SH-SY5Y (cell line): Measurements from ENCODE around the gene MYBPC2.

Source experiments
- GATA2 ChIP-seq: IDR thresholded peaks from 2 replicates; pipeline ENCODE4 v1.6.1; 2011; ENCODE audit warnings: mild to moderate bottlenecking, low read depth, low read length
- GATA3 ChIP-seq: IDR thresholded peaks from 2 replicates; pipeline ENCODE4 v1.6.1; 2011; ENCODE audit warnings: low read depth, mild to moderate bottlenecking, low read length, moderate library complexity

The MYBPC2 gene

DNA sequence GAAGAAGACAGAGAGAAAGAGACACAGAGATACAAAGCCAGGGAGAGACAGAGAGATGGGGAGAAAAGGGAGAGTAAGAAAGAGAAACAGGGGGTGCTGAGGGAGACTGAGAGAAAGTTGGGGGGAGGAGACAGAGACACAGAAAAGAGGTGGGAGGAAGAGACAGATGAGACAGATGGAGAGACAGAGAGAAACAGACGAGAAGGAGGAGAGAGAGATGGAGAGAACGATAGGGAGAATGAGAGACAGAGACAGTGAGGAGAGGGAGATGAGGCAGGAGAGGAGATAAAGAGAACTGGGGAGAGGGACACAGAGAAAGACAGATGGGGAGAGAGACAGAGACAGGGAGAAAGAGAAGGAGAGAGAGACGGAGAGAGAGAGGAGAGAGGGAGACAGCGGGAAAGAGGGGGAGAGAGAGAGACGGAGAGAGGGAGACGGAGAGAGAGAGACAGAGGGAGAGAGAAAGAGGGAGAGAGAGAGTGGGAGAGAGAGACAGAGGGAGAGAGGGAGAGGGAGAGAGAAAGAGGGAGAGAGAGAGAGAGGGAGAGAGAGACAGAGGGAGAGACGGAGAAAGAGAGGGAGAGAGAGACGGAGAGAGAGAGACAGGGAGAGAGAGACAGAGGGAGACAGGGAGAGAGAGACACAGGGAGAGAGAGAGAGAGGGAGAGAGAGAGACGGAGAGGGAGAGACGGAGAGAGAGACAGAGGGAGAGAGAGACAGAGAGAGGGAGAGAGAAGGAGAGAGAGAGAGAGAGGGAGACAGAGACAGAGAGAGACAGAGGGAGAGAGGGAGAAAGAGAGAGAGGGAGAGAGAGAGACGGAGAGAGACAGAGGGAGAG lies 65.7 kb downstream of the MYBPC2 start:
- TF ChIP-seq GATA2 (no peak), GATA3 (no peak)

DNA sequence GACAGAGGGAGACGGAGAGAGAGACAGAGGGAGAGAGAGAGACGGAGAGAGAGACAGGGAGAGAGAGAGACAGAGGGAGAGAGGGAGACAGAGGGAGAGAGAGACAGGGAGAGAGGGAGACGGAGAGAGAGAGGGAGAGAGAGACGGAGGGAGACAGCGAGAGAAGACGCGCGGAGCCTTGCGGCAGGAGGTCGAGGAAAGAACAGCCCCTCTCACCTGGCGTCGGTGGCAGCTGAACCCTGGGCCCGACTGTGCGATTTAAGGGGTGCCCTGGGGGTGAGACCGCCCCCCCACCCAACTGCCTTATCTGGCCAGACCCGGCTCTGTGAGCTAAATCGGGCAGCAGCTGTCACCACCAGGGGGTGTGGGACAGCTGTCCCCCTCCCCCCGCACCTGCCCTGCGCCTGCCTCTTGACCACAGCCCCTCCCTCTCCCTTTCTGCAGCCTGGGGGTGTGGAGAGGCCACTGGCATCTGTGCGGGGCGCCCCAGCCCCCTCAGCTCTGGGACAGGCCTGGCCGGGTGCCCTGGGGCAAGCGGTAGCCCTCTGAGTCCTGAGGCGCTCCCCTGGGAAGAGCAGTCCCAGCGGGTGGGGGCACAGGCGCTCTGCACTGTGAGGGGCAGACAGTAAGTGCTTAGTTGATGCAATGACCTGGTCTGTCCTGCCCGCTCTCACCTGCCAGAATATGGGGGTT lies 67.5 kb downstream of the MYBPC2 start:
- TF ChIP-seq GATA2 (no peak; the same call in 1 of the 2 replicates), GATA3 (no peak)

DNA sequence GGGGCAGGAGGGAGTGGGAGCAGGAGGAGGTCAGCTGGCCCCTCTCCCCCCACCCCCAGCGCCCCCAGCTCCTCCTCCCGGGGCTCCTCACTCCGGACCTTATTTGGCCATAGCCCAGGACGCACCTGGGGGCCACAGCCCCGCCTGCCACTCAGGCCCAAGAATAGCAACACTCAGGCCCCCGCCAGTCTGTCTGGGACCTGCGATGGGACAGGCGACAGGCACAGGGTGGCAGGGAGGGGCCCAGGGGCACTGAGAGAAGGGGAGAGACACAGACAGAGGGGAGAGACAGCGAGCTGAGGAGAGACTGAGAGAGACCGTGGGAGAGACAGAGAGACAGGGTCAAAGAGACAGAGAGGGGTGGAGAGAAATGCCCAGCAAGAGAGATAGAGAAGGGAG lies 68.1 kb downstream of the MYBPC2 start:
- TF ChIP-seq GATA3 (no peak), GATA2 (no peak)

DNA sequence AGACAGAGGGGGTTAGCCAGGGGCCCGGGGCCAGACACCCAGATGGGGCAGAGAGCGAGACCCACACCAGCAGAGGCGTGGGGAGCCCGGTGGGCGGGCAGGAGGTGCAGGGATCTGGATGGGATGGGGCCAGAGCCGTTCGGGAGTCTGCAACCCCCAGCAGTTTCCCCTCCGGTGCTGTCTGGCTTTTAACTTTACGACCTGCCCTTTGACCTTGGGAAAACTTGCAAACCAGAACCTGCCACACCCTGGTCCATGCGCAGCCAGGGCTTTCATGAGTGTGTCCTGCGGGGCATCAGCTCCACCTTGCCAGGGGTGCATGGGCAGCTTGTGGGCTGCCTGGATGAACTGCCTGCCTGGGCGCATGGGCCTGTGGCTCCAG lies 68.5 kb downstream of the MYBPC2 start:
- TF ChIP-seq GATA2, result no peak
- TF ChIP-seq GATA3, result no peak

DNA sequence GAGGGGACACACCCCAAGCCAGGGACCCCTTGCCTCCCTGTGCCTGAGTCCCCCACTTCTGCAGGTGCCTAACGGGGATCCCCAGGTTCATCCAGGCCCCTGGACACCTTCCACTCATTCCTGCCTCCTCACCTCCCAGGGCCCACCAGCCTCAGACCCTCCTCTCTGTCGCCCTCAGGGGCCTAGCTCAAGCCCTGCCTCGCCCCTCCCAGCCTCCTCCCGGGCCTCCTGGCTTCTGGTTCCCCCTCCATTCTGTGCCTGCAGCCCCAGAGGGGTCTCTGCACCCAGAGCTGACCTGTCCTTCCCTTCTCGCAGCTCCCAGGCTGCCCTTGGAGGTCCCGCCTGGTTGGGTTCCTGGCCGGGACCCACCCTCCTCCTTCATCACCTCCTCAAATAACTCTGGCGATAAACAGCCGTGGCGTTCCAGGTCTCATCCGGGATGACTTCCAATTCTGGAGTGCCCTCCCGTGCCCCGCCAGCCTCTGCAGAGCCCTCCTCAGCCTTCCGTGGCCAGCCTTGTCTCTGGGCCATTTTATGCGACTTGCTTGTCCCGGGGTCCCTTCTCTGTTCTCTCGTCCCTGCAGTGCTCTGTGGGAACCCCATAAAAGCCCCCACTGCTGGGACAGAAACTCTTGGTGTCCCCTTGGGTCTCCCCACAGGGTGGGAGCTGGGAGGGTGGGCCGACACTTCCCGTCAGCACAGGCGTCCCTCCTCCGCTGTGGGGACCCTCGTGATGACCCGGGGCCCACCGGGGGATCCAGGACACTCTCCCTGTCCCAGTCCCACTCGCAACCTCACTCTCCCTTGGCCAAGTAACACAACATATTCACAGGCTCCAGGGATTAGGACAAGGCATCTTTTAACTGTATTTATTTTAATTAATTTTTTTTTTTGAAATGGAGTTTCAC lies 69.1 kb downstream of the MYBPC2 start:
- TF ChIP-seq GATA3 (no peak), GATA2 (no peak)

DNA sequence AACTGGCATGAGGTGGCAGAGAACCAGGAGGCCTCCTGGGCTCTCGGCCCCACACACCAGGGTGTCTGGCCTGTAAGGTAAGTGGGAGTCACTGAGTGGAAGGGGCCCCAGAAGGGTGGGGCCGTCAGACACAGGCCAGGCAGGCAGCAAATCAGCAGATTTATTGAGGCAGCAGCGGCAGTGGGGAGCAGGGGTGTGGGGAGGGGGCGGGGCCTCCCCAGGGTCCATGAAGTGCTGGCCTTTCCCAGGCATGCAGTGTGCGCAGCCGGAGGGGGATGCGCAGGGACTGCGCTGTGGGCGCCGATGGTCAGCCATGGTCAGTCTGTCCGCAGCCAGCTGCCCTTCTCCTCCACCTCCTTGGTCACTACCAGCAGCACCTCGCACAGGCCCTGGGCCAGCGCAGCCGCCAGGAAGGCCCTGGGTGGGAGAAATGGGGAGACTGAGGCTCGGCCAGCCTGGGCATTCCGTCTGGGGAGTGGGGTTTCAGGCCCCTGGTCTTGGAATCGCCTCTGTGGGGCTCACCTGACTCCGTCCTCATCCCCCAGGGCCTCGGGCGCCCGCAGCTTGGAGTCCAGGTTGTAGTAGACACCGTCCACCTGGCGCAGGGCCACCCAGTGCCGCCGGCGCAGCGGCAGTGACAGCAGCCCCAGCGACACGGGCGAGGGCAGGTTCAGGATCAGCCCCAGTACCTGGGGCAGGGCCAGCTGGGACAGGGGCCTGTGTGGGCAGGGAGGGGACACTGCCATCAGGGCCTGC lies 73.3 kb downstream of the MYBPC2 start:
- TF ChIP-seq GATA2 (no peak), GATA3 (no peak)

DNA sequence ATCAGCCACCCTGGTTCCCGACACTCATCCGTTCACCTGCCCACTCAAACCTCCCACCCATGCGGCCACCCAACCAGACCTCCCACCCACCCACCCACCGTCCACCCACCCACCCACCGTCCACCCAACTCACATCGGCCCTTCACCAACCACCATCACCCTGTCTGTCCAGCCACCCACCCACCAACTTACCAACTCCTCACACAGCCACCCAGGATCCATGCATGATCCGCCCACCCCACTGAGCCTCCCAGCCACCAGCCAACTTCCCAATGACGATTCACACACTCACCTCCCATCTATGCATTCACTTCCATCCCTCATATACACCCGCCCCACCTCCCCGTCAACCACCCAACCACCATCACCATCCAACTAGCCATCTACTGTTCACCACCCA lies 74.0 kb downstream of the MYBPC2 start:
- TF ChIP-seq GATA2, result no peak
- no peak for TF ChIP-seq GATA3

DNA sequence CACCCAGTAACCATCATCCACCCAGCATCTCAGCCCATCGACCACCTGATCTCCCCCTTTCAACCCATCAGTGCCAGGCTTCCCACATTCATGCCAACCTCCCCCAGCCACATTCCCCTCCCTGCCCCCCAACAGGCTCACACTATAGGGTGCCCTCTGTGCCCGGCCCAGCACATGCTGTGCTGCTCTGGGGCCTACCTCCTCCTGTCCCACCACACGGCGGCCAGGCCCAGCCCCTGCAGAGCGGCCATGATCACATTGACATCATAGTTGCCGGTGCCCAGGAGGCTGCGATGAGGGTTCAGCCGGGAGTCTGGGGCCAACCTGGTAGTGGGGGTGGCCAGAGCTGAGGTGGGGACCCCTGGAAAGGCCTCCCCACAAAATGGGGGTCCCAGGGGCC lies 74.7 kb downstream of the MYBPC2 start:
- TF ChIP-seq GATA3 (no peak), GATA2 (no peak)

DNA sequence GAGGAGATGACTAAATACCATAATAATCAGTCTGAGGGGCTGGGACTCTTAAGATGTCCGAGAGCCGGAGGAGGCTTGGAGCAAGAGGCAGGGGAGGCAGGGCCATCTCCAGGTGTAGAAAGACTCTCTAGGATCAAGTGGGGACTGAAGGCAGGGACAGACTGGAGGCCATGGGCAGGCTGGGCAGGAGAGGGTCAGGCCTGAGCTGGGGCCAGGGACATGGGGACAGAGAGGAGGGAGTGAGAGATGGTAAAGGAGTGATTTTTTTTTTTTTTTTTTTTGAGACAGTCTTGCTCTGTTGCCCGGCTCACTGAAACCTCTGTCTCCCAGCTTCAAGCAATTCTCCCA lies 76.1 kb downstream of the MYBPC2 start:
- no peak for TF ChIP-seq GATA3
- TF ChIP-seq GATA2, result no peak

DNA sequence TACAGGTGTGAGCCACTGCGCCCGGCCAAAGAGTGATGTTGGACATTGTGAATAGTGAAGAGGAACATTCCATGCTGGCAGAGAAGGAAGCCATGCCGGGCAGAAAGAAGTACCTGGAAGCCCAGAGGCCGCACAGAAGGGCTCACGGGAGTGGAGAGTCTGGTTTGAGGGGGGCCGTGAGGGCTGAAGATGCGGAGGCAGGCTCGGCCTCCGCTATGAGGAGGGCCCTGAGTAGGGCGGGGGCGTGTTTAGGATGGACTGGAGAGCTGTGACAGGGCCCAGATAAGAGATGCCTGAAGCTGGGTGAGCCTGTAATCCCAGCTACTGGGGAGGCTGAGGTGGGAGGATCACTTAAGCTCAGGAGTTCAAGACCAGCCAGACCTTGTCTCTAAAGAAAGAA lies 76.7 kb downstream of the MYBPC2 start:
- no peak for TF ChIP-seq GATA2
- TF ChIP-seq GATA3, result no peak

DNA sequence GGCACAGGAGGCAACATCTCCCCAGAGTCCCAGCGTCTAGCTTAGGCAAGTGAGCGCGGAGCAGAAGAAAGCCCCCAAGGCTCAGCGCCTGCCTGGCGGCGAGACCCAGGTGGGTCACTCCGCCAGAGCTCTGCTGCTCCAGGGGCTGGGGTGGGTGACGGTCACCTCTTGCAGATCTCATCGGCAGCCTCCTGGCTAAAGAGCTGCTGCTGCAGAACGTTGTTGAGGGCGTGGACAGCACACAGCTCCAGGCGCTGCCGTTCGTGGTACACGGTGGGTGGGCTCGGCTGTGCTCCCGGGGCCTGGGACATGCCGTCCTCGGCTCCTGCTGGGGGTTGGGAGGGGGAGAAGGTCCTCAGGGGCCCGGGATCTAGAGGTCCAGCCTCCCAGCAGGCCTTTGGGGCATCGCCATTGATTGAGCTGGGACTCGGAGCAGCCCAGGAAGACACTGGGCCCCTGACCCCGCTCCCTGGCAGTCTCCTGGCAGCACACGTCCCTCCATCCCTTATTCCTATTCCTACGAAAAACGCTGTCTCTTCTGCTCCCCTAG lies 77.5 kb downstream of the MYBPC2 start:
- no peak for TF ChIP-seq GATA2
- no peak for TF ChIP-seq GATA3

DNA sequence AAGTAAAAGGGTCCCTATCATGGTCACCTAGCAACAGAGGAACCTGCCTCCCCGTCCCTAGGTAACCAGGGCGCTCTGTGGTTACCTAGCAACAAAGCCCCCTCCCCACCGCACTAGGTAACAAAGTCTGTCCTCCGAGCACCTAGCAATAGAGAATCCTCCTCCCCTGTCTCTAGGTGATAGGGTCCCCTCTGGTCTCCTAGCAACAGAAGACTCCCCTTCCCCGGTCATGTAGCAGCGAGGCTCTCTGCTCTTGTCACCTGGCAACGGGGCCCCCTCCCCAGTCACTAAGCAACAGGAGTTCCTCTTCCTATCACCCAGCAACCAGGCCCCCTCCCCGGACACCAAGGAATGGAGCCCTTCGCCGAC lies 78.0 kb downstream of the MYBPC2 start:
- TF ChIP-seq GATA3 (no peak), GATA2 (no peak; the same call in 1 of the 2 replicates)

DNA sequence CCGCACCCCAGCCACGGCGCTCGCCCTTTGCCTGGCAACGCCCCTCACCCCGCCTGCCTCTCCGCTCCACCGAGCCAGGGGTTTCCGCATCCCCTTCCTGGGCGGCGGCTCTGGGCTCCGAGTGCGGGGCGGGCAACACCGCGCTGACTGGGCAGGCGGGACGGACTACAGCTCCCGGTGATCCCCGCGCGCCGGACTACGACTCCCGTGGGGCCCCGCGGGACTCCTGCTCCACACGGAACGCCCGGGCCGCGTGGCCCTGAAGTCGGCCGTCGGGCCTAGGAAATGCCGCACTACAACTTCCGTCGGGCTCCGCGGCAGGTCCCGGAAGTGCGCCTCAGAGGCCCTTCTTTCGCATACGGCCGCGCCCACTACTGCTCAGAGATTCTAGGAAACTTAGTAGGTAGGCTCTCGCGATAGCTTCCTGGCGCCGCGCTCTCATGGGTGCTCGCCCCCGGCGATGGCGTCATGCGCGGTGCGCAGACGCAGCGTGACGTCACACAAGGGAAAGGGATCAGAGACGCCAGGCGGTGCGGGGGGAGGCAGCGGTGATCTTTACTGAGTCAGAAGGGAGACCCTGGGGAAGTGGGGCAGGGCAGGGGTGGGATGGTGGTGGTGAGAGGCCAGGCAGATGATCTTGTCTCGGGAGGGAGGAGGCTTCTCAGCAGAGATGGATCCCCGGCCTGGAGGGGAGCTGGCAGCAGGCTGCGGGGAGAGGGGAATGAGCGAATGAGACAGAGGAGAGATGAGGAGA lies 78.6 kb downstream of the MYBPC2 start, which contains the start of gene JOSD2:
TSS of gene JOSD2 (minus strand) at position 123 of the 754 bp plus-strand sequence. CDS start 760 bp downstream, outside the sequence.
- TF ChIP-seq GATA3 (no peak), GATA2 (no peak)
